Aorta (tissue), 5 donors: ENCODE data around the gene CD34. TPM values are rescaled to one million over a fixed set of nuclear protein-coding genes. Genes with fewer than 3 reads are reported as not detected.

Source experiments
- ATAC-seq: fragments of 200-7000 bp; cut with Tn5 transposase; one replicate; pipeline ENCODE4 v1.9.1; 2022; ENCODE audit warnings: moderate library complexity; ENCODE audit not compliant: low FRiP score
- DNase-seq, 2 donors: peaks; one replicate each; pipeline ENCODE4 v3.0.0-alpha.2; 2020
- H3K27ac ChIP-seq, 2 donors: one replicate each; pipeline ENCODE4 v1.5.1; 2013; ENCODE audit warnings: low read length in 2 of 2, mild to moderate bottlenecking in 2 of 2, moderate library complexity in 2 of 2, control low read depth in 1 of 2, inconsistent platforms in 1 of 2, low read depth in 1 of 2
- H3K27me3 ChIP-seq, 2 donors: one replicate each; pipeline ENCODE4 v1.6.1; 2013; ENCODE audit warnings: control low read depth in 1 of 2, low read length in 1 of 2, mild to moderate bottlenecking in 1 of 2, moderate library complexity in 1 of 2; ENCODE audit not compliant: insufficient read depth in 2 of 2, control insufficient read depth in 1 of 2
- H3K36me3 ChIP-seq, 2 donors: one replicate each; pipeline ENCODE4 v1.6.1; 2013; ENCODE audit warnings: control low read depth in 1 of 2, low read length in 1 of 2, mild to moderate bottlenecking in 1 of 2; ENCODE audit not compliant: insufficient read depth in 2 of 2, control insufficient read depth in 1 of 2
- H3K4me1 ChIP-seq, 2 donors: one replicate each; pipeline ENCODE4 v1.6.1; 2013; ENCODE audit warnings: low read length in 2 of 2, control low read depth in 1 of 2, mild to moderate bottlenecking in 1 of 2, moderate library complexity in 1 of 2; ENCODE audit not compliant: insufficient read depth in 2 of 2, control insufficient read depth in 1 of 2
- H3K4me3 ChIP-seq, 2 donors: one replicate each; pipeline ENCODE4 v1.5.1; 2013; ENCODE audit warnings: low read length in 2 of 2, control low read depth in 1 of 2, mild to moderate bottlenecking in 1 of 2
- H3K9me3 ChIP-seq: one replicate; pipeline ENCODE4 v1.6.1; 2013; ENCODE audit warnings: mild to moderate bottlenecking, low read length; ENCODE audit not compliant: control insufficient read depth
- WGBS, 2 donors: extraction: QIAGEN DNeasy Blood & Tissue Kit; methylation state at CpG; one replicate each; pipeline ENCODE4 v1.1.7; 2013; 5-methylcytosine and 5-hydroxymethylcytosine counted together
- intact Hi-C, 2 donors: fragments of 100-400 bp; cut with DNase I; formaldehyde crosslinking; loops; one replicate each; pipeline versions ENCODE4 v1.14.2 to v1.15.0; 2022
- polyA plus RNA-seq, 2 donors: library from polyadenylated mRNA; stranded (reverse); fragments of 200-250 nt; gene quantifications; one replicate each; pipeline ENCODE4 v1.2.3, GENCODE V29; 2013
- total RNA-seq, 2 donors: library from RNA; stranded (reverse); fragmentation: NEBNext Ultra II Directional; extraction: Animal tissue kit (Norgen Biotek cat#: 25700); gene quantifications; one replicate each; pipeline ENCODE4 v1.2.1, GENCODE V29; 2021
- donor health status: healthy with polysubstance abuse.
- donor health status: Bipolar disorder and iron deficiency.
- donor health status: DM: no; HTN: no; CAD: no.
- donor health status: DM: no; HTN: no; CAD: no.
- donor health status: DM: yes; HTN: yes; CAD: no.

CD34 gene
- total and polyA plus RNA-seq, 4 donors: 10.5 to 195 (median 39.0) TPM

- no peak for DNase-seq
- H3K27ac ChIP-seq: peak overlapping the region in 1 of 2 donors; percentile 7
- no peak overlapping the region for H3K4me3 ChIP-seq
- H3K9me3 ChIP-seq: no peaks in the 10 kb centered on the region
- intact Hi-C loops: loop anchor here in 1 of 2 donors (2.0 kb wide), 1 partner anchor 64 kb away; no protein-coding TSS in a partner anchor
- H3K27me3 ChIP-seq: no peaks in the 10 kb centered on the region
- no peak for ATAC-seq
- H3K36me3 ChIP-seq: no peaks in the 10 kb centered on the region
- peaks cover 0 to 3% of the 10 kb centered on the region in 2 donors for H3K4me1 ChIP-seq
- WGBS, 2 donors: 66 to 73% methylated on average over 3 of the region's 3 CpGs
Observed at GRCh38 chr1:207898836-207899235, 12.1 kb downstream of the CD34 start.

- H3K4me1 ChIP-seq: peaks cover 0 to 6% of the 10 kb centered on the region in 2 donors
- H3K4me3 ChIP-seq: no peak overlapping the region
- no peaks in the 10 kb centered on the region for H3K36me3 ChIP-seq
- 12 to 21% methylated on average over 2 of the region's 2 CpGs for WGBS, 2 donors
- no peaks in the 10 kb centered on the region for H3K27me3 ChIP-seq
- H3K27ac ChIP-seq: no peak overlapping the region
- DNase-seq (no peak), ATAC-seq (no peak)
- intact Hi-C loops: loop anchor here in 1 of 2 donors (2.0 kb wide), 1 partner anchor 65 kb away; no protein-coding TSS in a partner anchor
- H3K9me3 ChIP-seq: no peaks in the 10 kb centered on the region
Observed at GRCh38 chr1:207898260-207898659, 12.7 kb downstream of the CD34 start.

- Histone ChIP-seq H3K4me3 (no peak overlapping the region), H3K4me1 (peaks cover 0 to 6% of the 10 kb centered on the region in 2 donors), H3K27me3 (no peaks in the 10 kb centered on the region), H3K27ac (no peak overlapping the region), H3K9me3 (no peaks in the 10 kb centered on the region), H3K36me3 (no peaks in the 10 kb centered on the region)
- 36 to 77% methylated on average over 2 of the region's 2 CpGs for WGBS, 2 donors
- intact Hi-C loops: no loop called here
- ATAC-seq: no peak
- DNase-seq: no peak
Observed at GRCh38 chr1:207897188-207897587, 13.7 kb downstream of the CD34 start.

- Histone ChIP-seq H3K4me1 (peaks cover 0 to 6% of the 10 kb centered on the region in 2 donors), H3K9me3 (no peaks in the 10 kb centered on the region), H3K36me3 (no peaks in the 10 kb centered on the region), H3K27me3 (no peaks in the 10 kb centered on the region), H3K4me3 (no peak overlapping the region), H3K27ac (no peak overlapping the region)
- no peak for DNase-seq
- intact Hi-C loops: no loop called here
- no peak for ATAC-seq
Observed at GRCh38 chr1:207896547-207896946, 14.4 kb downstream of the CD34 start.

- no peak overlapping the region for H3K4me3 ChIP-seq
- no peaks in the 10 kb centered on the region for H3K9me3 ChIP-seq
- intact Hi-C loops: no loop called here
- H3K4me1 ChIP-seq: peaks cover 0 to 13% of the 10 kb centered on the region in 2 donors
- DNase-seq (no peak), ATAC-seq (no peak)
- H3K36me3 ChIP-seq: no peaks in the 10 kb centered on the region
- no peaks in the 10 kb centered on the region for H3K27me3 ChIP-seq
- H3K27ac ChIP-seq: no peak overlapping the region
- WGBS, 2 donors: 99 to 100% methylated on average over 2 of the region's 2 CpGs
Observed at GRCh38 chr1:207894704-207895103, 16.2 kb downstream of the CD34 start.

- no peaks in the 10 kb centered on the region for H3K36me3 ChIP-seq
- WGBS, 2 donors: 59 to 63% methylated on average over 6 of the region's 6 CpGs
- ATAC-seq: no peak
- H3K4me3 ChIP-seq: no peak overlapping the region
- no peak for DNase-seq
- H3K9me3 ChIP-seq: no peaks in the 10 kb centered on the region
- no peaks in the 10 kb centered on the region for H3K27me3 ChIP-seq
- peaks cover 0 to 18% of the 10 kb centered on the region in 2 donors for H3K4me1 ChIP-seq
- intact Hi-C loops: no loop called here
- peak overlapping the region in 1 of 2 donors; percentile 50 for H3K27ac ChIP-seq
Observed at GRCh38 chr1:207893737-207894582, 17.0 kb downstream of the CD34 start.

- ATAC-seq (no peak), DNase-seq (no peak)
- H3K4me3 ChIP-seq: no peak overlapping the region
- intact Hi-C loops: no loop called here
- peak overlapping the region in 1 of 2 donors; percentile 8 for H3K27ac ChIP-seq
- H3K9me3 ChIP-seq: no peaks in the 10 kb centered on the region
- no peaks in the 10 kb centered on the region for H3K27me3 ChIP-seq
- WGBS, 2 donors: 83 to 84% methylated on average over 5 of the region's 5 CpGs
- H3K4me1 ChIP-seq: peaks cover 0 to 18% of the 10 kb centered on the region in 2 donors
- H3K36me3 ChIP-seq: no peaks in the 10 kb centered on the region
Observed at GRCh38 chr1:207892764-207893163, 18.2 kb downstream of the CD34 start.

- ATAC-seq (no peak), DNase-seq (no peak)
- Histone ChIP-seq H3K27me3 (no peaks in the 10 kb centered on the region), H3K9me3 (no peaks in the 10 kb centered on the region), H3K4me3 (no peak overlapping the region), H3K4me1 (peaks cover 0 to 18% of the 10 kb centered on the region in 2 donors), H3K27ac (peak overlapping the region; percentile 89 to 94), H3K36me3 (no peaks in the 10 kb centered on the region)
- intact Hi-C loops: loop anchor here in 1 of 2 donors (2.0 kb wide), 1 partner anchor 74 kb away; no protein-coding TSS in a partner anchor
- WGBS, 2 donors: 86 to 87% methylated on average over 6 of the region's 6 CpGs
Observed at GRCh38 chr1:207891148-207891547, 19.8 kb downstream of the CD34 start.
